Smooth muscle cell (in vitro differentiated cells): Measurements from ENCODE around the gene PALS2. TPM values are rescaled to one million over a fixed set of nuclear protein-coding genes. Genes with fewer than 3 reads are reported as not detected.

Experiments used
- DNase-seq: peaks from one replicate; lab custom pipeline; 2025; ENCODE audit not compliant: unreplicated experiment; lab: John Stamatoyannopoulos, UW
- H2AFZ ChIP-seq: fragments of 200-600 bp; sonication (generic); 2 replicates; pipeline ENCODE4 v1.6.0; 2016; ENCODE audit warnings: antibody characterized with exemption, low read depth, mild to moderate bottlenecking
- H3F3A ChIP-seq: fragments of 200-600 bp; sonication (generic); 2 replicates; pipeline ENCODE4 v1.6.0; 2017; ENCODE audit warnings: antibody characterized with exemption, low read depth
- H3K27ac ChIP-seq: fragments of 200-600 bp; sonication (generic); 2 replicates; pipeline ENCODE4 v1.5.1; 2016; ENCODE audit warnings: low read depth, mild to moderate bottlenecking
- H3K27me3 ChIP-seq: fragments of 200-600 bp; sonication (generic); 2 replicates; pipeline ENCODE4 v1.6.1; 2016; ENCODE audit warnings: low read depth, mild to moderate bottlenecking
- H3K36me3 ChIP-seq: fragments of 200-600 bp; sonication (generic); 2 replicates; pipeline ENCODE4 v1.5.1; 2016; ENCODE audit warnings: low read depth
- H3K4me1 ChIP-seq: fragments of 200-600 bp; sonication (generic); 2 replicates; pipeline ENCODE4 v1.5.1; 2016; ENCODE audit warnings: low read depth
- H3K4me2 ChIP-seq: fragments of 200-600 bp; sonication (generic); 2 replicates; pipeline ENCODE4 v1.6.0; 2016; ENCODE audit warnings: mild to moderate bottlenecking
- H3K4me3 ChIP-seq: fragments of 200-600 bp; sonication (generic); 2 replicates; pipeline ENCODE4 v1.5.1; 2016; ENCODE audit warnings: mild to moderate bottlenecking
- H3K79me2 ChIP-seq: fragments of 200-600 bp; sonication (generic); 2 replicates; pipeline ENCODE4 v1.6.0; 2016; ENCODE audit warnings: low read depth, mild to moderate bottlenecking
- H3K9ac ChIP-seq: fragments of 200-600 bp; sonication (generic); 2 replicates; pipeline ENCODE4 v1.6.0; 2016; ENCODE audit warnings: low read depth
- H3K9me3 ChIP-seq: fragments of 200-600 bp; sonication (generic); replicated peaks from 2 replicates; pipeline ENCODE4 v1.5.1; 2016; ENCODE audit warnings: low read depth
- H4K20me1 ChIP-seq: fragments of 200-600 bp; sonication (generic); 2 replicates; pipeline ENCODE4 v1.6.0; 2016; ENCODE audit warnings: low read depth
- CTCF ChIP-seq: fragments of 200-600 bp; sonication (generic); IDR thresholded peaks from 2 replicates; pipeline ENCODE4 v1.5.1; 2017; ENCODE audit warnings: borderline replicate concordance, mild to moderate bottlenecking, antibody characterized with exemption; ENCODE audit not compliant: insufficient read depth, poor library complexity, severe bottlenecking
- WGBS: methylation state at CpG from one replicate; pipeline ENCODE4 v1.1.7; 2016; ENCODE audit warnings: low lambda C conversion rate; 5-methylcytosine and 5-hydroxymethylcytosine counted together
- polyA plus RNA-seq: library from polyadenylated mRNA; unstranded; fragments of >200 nt; fragmentation: Nextera tagmentation; extraction: Ambion mirVana; gene quantifications from 2 replicates; pipeline ENCODE4 v1.2.1, GENCODE V29; 2016
- total RNA-seq: library from RNA; depleted of rRNA; stranded (reverse); fragments of >200 nt; gene quantifications from 2 replicates; pipeline ENCODE4 v1.2.3, GENCODE V29; 2014

Gene PALS2
- total and polyA plus RNA-seq, 2 experiments from 2014 or later, result 11.1 to 32.2 TPM

GRCh38 chr7:24570983-24571382, 2.3 kb upstream of the PALS2 start:
- peaks cover 21% of the 10 kb centered on the region for H3K4me1 ChIP-seq
- no peak overlapping the region for H2AFZ ChIP-seq

GRCh38 chr7:24572016-24572392, 1.2 kb upstream of the PALS2 start:
- no peak for DNase-seq
- TF ChIP-seq CTCF, result no peak
- H3K9ac ChIP-seq, result no peak overlapping the region
- no peaks in the 10 kb centered on the region for H3K9me3 ChIP-seq
- H3K4me3 ChIP-seq, result peak overlapping the region; percentile 96
- H3K4me1 ChIP-seq, result peaks cover 22% of the 10 kb centered on the region
- H3K27ac ChIP-seq, result no peak overlapping the region
- H3K27me3 ChIP-seq, result peaks cover 23% of the 10 kb centered on the region
- no peaks in the 10 kb centered on the region for H3F3A ChIP-seq
- H3K4me2 ChIP-seq, result no peak overlapping the region
- peaks cover 19% of the 10 kb centered on the region for H4K20me1 ChIP-seq
- peaks cover 26% of the 10 kb centered on the region for H3K79me2 ChIP-seq
- WGBS, result 88% methylated on average over 4 of the region's 4 CpGs
- no peaks in the 10 kb centered on the region for H3K36me3 ChIP-seq
- no peak overlapping the region for H2AFZ ChIP-seq

More at GRCh38 chr7:24570983-24571382, 2.3 kb upstream of the PALS2 start:
- Histone ChIP-seq H3K4me2 (no peak overlapping the region), H3K9me3 (no peaks in the 10 kb centered on the region), H3K4me3 (no peak overlapping the region), H3K27ac (no peak overlapping the region), H3F3A (no peaks in the 10 kb centered on the region), H3K79me2 (peaks cover 16% of the 10 kb centered on the region), H4K20me1 (peaks cover 11% of the 10 kb centered on the region), H3K9ac (no peak overlapping the region), H3K27me3 (peaks cover 23% of the 10 kb centered on the region), H3K36me3 (no peaks in the 10 kb centered on the region)
- no peak for TF ChIP-seq CTCF
- no peak for DNase-seq
- 73% methylated on average over 2 of the region's 2 CpGs for WGBS

- TF ChIP-seq CTCF, result no peak
- Histone ChIP-seq H3K9me3 (no peaks in the 10 kb centered on the region), H3K36me3 (no peaks in the 10 kb centered on the region), H3F3A (no peaks in the 10 kb centered on the region), H2AFZ (peak overlapping the region; percentile 100), H3K4me1 (peaks cover 23% of the 10 kb centered on the region), H3K4me3 (peak overlapping the region; percentile 96), H3K27ac (peak overlapping the region; percentile 42), H3K79me2 (peaks cover 30% of the 10 kb centered on the region), H3K27me3 (peaks cover 23% of the 10 kb centered on the region), H3K4me2 (peak overlapping the region; percentile 96), H3K9ac (peak overlapping the region; percentile 63), H4K20me1 (peaks cover 24% of the 10 kb centered on the region)
- peak; percentile 54 for DNase-seq
- WGBS, result 11% methylated on average over 16 of the region's 16 CpGs
Observed at GRCh38 chr7:24572393-24572996, 757 bp upstream of the PALS2 start.
